HG02885 (cell line): ENCODE data around the gene ADAM10.

Experiments
- ATAC-seq: cut with Tn5 transposase; IDR thresholded peaks from one replicate; pipeline ENCODE4 v1.9.1; 2021; ENCODE audit warnings: mild to moderate bottlenecking; ENCODE audit not compliant: unreplicated experiment, poor library complexity

The ADAM10 gene

DNA sequence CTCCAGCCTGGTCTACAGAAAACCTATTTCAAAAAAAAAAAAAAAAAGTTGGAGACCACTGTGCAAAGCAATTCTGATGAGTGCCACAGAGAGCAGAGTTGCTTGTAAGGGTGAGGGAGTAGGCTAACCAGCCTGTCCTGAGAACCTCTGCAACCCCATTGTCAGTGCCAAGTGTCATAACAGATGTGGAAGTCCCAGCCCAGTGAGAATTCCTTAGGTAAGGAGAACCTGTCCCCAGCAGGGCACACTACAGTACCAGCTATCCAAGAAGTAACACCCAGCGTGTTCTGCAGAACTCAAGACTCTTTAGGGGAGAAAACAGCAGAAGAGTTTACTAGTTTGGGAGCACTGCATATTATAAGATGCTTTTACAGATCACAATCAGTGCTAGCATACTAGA, 161.4 kb downstream of the ADAM10 start:
- no peak for ATAC-seq

- no peak for ATAC-seq
Observed at GRCh38 chr15:58587486-58587885, 162.0 kb downstream of the ADAM10 start.

- no peak for ATAC-seq
Observed at GRCh38 chr15:58585693-58586443, 163.6 kb downstream of the ADAM10 start.

- ATAC-seq = no peak
Observed at GRCh38 chr15:58584789-58585461, 164.6 kb downstream of the ADAM10 start.

- no peak for ATAC-seq
Observed at GRCh38 chr15:58583171-58583908, 166.2 kb downstream of the ADAM10 start.

DNA sequence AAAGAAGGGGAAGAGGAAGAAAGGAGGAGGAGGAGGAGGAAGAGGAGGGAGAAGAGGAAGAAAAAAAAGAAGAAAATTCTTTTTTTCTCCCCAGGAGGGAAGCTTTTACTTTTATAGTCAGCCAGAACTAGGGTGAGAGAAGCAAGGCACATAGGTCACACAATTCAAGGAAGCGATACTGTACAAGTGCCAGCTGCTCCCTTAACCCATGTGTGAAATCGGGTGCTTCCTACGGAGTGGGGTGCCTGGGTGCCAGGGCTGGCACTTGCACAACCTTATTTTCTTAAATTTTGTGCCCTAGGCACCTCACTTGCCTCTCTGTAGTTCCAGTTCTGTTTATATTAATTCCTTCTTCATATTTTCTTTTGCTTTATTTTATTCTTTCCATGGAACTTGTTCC, 167.3 kb downstream of the ADAM10 start:
- no peak for ATAC-seq

DNA sequence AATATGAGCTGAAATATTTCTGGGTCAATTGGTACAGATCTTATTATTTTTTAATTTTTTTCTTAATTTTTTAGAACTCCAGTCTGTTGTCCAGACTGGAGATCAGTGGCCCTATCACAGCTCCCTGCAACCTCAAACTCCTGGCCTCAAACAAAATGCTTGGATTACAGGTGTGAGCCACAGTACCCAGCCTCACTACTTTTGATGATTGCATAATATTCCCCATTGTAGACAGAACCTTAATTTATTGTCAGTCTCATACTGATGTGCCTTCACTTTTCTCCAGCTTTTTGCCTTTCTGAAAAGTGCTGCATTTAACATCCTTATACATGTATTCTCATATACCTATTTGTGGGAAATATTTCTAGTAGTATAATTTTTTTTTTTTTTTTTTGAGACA, 172.8 kb downstream of the ADAM10 start:
- ATAC-seq = no peak

- ATAC-seq = no peak
Observed at GRCh38 chr15:58575045-58575786, 174.3 kb downstream of the ADAM10 start.

DNA sequence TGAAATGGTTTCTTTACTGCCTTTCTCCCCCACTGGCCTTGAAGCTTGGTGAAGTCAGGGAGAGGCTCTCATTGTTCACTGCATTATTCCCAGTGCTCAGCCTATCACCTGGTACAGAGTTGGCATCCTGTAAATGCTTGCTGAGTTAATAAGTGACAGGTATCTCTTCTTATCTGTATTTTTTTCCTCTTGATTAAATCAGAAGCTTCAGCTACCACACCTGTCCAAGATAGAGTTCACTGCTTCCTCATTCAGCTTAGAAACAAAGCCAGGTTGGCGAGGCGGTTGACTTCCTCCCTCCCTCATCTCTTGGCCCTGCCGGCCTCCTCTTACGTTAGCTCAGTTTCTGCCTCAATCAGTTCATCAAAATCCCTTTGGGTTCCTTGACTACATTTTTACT, 174.9 kb downstream of the ADAM10 start:
- no peak for ATAC-seq

GRCh38 chr15:58573270-58573669, 176.2 kb downstream of the ADAM10 start:
- ATAC-seq = no peak

DNA sequence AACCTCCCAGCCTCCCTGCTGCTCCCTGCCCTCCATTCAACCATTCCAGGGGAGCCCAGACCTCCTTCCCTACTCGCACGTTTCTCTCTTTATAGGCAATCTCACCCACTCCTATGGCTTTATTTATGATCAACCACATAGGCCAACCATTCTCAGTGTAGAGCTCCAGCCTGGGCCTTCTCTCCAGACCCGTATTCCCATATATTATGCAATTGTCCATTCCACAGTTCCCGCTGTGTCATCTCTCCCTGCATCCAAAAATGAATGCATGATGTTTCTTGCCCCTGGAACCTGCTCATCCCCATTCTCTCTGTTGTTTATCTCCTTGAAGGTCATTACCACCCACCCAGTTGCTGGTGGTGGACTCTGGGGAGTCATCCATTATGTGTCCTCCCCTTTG, 177.0 kb downstream of the ADAM10 start:
- no peak for ATAC-seq

DNA sequence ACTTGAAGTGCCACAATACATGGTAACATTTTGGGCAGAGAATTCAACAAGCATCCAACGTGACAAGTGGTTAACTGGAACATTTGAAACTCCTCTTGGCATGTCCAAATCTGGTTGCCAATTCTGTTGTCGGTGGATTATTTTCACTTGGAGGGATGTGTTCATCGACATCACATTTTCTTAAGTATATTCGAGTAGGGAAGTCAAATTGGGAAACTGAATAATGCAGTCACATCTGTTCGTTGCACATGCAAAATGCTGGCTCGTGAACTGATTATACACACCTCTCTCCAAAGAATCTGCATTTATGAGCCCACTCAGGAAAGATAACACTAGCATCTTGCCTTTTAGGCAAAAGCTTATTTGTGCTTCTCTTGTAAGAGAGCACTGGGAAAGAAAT, 178.0 kb downstream of the ADAM10 start:
- no peak for ATAC-seq

- no peak for ATAC-seq
Observed at GRCh38 chr15:58569455-58569854, 180.1 kb downstream of the ADAM10 start.

- ATAC-seq = no peak
Observed at GRCh38 chr15:58568157-58568571, 181.3 kb downstream of the ADAM10 start.

DNA sequence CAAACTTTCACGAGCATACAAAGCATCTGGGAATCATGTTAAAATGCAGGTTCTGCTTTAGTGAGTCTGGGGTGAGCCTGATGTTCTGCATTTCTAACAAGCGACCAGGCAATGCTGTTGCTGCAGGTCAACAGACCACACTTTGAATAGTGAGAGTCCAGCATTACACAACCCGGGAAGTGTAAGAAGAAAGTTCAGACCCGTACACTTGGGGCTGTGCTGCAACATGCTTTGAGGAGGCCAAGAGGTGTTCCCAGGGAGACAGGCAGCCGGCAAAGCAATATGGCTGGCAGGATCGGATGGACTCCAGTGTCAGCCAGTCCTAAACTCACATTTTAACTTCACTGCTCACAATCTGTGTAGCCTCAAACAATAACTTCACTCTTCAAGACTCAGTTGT, 183.5 kb downstream of the ADAM10 start:
- ATAC-seq = no peak

GRCh38 chr15:58565619-58566018, 183.9 kb downstream of the ADAM10 start:
- no peak for ATAC-seq

DNA sequence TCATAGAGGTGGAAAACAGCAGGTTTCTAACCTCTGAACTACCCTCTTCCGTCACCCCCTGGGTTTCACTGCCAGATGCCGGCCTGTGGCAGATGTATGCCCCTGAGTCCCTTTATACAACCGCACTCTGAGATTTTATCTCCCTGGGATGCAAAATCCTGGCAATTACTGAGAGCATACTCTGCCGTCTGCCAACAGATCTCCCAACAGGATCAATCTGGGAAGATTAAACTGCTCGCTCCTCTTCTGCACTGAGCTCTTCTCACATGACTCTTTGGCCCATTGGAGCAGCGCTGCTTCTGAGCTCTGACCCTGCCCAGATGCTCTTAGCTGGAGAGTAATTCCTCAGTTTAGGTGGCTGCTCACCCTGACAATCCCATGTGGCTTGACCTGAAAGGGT, 184.5 kb downstream of the ADAM10 start:
- ATAC-seq = no peak

- no peak for ATAC-seq
Observed at GRCh38 chr15:58562135-58562534, 187.4 kb downstream of the ADAM10 start.

DNA sequence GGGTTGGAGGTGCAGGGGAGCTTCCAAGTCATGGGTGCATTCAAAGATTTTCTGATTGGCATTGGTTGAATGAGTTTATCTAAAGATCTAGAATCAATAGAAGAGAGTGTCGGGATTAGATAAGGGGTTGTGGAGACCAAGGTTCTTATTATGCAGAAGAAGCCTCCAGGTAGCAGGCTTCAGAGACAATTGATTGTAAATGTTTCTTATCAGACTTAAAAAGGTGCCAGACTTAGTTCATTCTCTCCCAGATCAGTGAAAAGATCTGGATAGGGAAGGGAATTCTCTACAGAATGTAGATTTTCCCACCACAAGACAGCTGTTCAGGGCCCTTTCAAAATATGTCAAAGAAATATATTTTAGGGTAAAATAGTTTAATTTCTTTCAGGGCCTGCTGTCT, 188.2 kb downstream of the ADAM10 start:
- no peak for ATAC-seq

DNA sequence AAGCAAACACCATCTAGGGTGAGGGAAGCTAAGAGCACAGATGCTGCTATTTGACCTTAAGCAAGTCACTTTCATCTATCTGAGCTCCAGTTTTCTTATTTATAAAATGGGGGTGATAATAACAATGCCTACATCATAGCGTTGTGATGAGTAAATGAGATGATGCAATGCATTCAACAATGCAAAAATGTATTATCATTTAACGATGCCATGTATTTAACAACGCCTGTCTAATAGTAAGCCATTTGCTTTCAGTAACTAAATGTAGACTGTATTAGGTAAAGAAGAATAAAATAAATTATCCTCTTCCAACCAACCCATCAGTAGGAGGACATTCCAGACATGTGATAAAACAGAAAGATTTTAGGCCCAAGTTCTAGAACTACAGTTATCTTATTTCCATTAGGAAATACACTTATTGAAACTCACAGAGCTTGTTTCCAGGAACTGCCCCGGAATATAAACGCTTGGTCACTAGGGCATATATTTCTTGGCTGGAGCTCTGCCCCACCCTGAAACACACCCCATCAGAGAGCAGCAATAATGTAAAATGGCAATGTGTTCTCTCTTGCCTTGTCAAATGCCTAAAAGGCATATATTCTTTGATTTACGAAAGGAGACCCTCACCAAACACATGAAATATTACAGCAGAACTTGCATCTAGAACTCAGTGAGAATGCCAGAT, 189.5 kb downstream of the ADAM10 start:
- ATAC-seq = no peak
